Ishikawa (cell line): ENCODE data around the gene DOK6.

ENCODE experiments used
- CEBPB ChIP-seq: IDR thresholded peaks from 2 replicates; pipeline ENCODE4 v1.6.1; 2012
- CREB1 ChIP-seq: IDR thresholded peaks from 2 replicates; pipeline ENCODE4 v1.6.1; 2012; ENCODE audit warnings: low read depth
- EGR1 ChIP-seq: IDR thresholded peaks from 2 replicates; pipeline ENCODE4 v1.6.1; 2012
- EP300 ChIP-seq: IDR thresholded peaks from 2 replicates; pipeline ENCODE4 v1.6.1; 2012; ENCODE audit warnings: borderline replicate concordance
- FOXM1 ChIP-seq: IDR thresholded peaks from 2 replicates; pipeline ENCODE4 v1.6.1; 2012; ENCODE audit warnings: low read depth, borderline replicate concordance
- MAX ChIP-seq: IDR thresholded peaks from 2 replicates; pipeline ENCODE4 v1.6.1; 2012
- RAD21 ChIP-seq: IDR thresholded peaks from 2 replicates; pipeline ENCODE4 v1.6.1; 2012; ENCODE audit warnings: low read depth
- REST ChIP-seq: IDR thresholded peaks from 2 replicates; pipeline ENCODE4 v1.6.1; 2012; ENCODE audit warnings: low read depth, mild to moderate bottlenecking
- TAF1 ChIP-seq: IDR thresholded peaks from 2 replicates; pipeline ENCODE4 v1.6.1; 2012; ENCODE audit warnings: low read depth, mild to moderate bottlenecking
- TEAD4 ChIP-seq: IDR thresholded peaks from 2 replicates; pipeline ENCODE4 v1.6.1; 2012
- YY1 ChIP-seq: IDR thresholded peaks from 2 replicates; pipeline ENCODE4 v1.6.1; 2012; ENCODE audit warnings: low read depth

- TF ChIP-seq EGR1 (no peak), EP300 (no peak), YY1 (no peak), RAD21 (no peak), TAF1 (no peak), CEBPB (no peak), REST (no peak), TEAD4 (no peak), CREB1 (no peak), FOXM1 (no peak), MAX (no peak)
These were observed 380.2 kb downstream of the DOK6 start for GRCh38 chr18:69780851-69781250.
